Umbilical cord (tissue), 2 donors: ENCODE data around the gene RAI1. TPM values are rescaled to one million over a fixed set of nuclear protein-coding genes. Genes with fewer than 3 reads are reported as not detected.
"Not testable (repeated sequence)": the region's sequence is repeated elsewhere in the genome, so short reads cannot be mapped to it uniquely, and the experiment has no call there.

Experiments used
- DNase-seq: peaks from one replicate; pipeline ENCODE4 v3.0.0-alpha.2; 2015; ENCODE audit warnings: low spot score
- total RNA-seq: library from RNA; depleted of rRNA; stranded (reverse); fragments of >200 nt; gene quantifications from one replicate; pipeline ENCODE4 v1.2.3, GENCODE V29; 2014; ENCODE audit warnings: low replicate concordance; ENCODE audit not compliant: insufficient read depth

Gene RAI1
- total RNA-seq, 1 donor from 2014 or later: 6.3 TPM

DNA sequence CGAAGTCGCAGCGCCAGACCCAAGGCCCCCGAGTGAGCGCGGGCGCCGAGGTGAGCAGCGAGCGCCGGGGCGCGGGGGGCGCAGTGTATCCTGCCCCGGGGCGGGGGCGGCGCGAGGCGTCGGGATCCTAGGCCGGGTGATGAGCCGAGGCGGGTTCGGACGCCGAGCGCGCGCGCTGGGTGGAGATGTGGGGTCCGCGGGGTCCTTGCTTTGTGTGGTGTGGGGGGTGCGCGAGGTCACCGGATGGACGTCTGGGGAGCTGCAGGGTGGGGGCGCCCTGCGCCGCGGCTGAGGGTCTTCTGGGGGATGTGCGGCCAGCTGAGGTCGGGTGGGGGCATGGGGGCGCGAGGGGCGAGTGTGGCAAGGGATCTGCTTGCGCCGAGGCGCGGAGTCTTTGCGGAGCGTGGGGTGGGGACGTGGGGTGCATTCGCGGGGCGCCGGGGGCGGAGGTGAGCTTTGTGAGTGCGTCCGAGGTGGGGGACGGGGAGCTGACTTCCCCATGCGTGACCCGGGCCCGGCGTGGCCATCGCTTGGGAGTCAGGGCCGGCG is 560 bp downstream of the RAI1 start:
- peak; percentile 61 for DNase-seq

DNA sequence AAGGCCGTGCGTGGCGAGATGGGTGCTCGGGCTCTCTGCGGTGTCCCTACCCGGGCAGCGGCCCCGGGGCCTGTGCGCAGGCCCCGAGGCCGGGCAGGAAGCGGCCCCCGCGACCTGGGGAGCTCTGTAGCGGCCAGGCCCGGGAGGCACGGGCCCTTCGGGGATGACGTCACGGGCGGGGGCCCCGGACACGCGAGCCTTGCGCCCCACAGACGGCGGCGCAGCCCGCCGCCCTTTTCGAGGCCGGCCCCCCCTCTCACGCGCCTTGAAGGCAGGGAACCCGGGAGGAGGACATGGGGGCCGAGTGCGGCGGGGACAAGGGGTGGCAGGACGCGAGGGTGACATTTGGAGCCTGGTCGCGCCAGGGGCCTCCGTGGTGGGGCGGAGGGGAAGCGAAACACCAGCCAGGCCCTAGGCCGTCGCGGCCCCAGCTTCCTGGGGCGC is 1.1 kb downstream of the RAI1 start:
- DNase-seq: no peak

DNA sequence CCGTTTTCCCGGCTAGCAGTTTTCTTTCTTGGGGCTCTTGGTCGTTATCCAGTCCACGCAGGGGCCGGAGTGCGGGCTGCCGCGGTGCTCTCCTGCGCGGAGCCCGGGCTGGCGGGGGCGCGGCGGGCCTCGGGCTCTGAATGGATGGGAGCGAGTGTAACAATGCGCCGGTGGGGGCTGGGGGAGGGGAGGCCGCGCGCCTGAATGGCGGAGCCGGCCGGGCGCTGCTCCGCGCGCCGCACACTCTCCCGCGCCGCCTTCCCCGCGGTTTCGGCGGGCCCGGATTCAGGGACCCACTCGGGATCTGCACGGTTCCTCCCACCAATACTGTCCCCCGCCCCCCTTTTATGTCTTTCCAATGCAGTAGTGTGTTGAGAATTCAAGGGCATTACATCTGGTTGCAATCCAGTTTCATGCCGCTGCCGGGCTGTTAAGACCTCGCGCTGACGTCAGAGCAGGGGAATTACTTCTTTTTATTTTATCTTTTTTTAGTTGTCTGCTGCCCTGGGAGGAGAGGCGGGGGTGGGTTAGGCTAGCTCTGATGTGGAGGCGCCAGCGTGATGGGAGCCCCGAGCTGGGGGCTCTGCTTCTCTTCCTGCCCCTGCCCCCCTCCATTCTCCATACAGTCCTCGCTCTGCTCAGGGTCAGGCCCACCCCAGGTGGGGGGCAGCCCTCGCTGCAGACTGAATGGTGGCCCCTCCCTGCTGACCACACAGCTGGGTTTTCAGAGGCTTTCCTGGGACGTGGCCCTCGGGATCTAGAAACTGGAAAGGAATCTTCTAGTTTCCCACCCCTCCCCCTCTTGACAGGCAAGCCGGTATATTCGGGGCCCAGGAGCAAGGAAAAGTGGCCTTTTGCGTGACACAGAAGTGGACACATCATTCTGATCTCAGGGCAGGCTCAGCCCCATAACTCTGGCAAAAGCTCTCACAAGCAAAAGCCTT is 1.8 kb downstream of the RAI1 start:
- DNase-seq: peak; percentile 92

DNA sequence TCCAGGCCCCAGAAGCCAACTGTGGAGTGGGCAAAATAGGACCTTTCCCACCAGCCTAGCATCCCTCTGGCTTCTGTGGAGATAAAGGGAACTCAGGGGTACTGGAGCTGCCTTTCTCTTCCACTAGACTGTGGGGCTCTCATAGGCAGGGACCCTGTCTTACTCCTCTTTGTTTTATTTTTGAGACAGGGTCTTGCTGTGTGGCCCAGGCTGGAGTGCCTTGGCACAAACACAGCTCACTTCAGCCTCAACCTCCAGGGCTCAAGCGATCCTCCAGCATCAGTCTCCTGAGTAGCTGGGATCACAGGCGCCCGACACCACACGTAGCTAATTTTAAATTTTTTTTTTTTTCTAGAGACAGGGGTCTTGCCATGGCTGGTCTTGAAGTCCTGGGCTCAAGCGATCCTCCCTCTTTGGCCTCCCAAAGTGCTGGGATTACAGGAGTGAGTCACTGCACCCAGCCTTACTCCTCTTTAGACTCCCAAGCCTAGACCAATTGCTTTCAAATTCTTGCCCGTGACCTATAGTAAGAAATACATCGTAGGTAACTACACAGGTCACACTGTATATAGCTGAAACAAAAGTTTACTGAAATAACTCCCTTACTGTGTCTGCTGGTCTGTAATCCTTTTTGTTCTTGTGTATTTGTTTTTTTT is 2.6 kb downstream of the RAI1 start:
- no peak for DNase-seq

DNA sequence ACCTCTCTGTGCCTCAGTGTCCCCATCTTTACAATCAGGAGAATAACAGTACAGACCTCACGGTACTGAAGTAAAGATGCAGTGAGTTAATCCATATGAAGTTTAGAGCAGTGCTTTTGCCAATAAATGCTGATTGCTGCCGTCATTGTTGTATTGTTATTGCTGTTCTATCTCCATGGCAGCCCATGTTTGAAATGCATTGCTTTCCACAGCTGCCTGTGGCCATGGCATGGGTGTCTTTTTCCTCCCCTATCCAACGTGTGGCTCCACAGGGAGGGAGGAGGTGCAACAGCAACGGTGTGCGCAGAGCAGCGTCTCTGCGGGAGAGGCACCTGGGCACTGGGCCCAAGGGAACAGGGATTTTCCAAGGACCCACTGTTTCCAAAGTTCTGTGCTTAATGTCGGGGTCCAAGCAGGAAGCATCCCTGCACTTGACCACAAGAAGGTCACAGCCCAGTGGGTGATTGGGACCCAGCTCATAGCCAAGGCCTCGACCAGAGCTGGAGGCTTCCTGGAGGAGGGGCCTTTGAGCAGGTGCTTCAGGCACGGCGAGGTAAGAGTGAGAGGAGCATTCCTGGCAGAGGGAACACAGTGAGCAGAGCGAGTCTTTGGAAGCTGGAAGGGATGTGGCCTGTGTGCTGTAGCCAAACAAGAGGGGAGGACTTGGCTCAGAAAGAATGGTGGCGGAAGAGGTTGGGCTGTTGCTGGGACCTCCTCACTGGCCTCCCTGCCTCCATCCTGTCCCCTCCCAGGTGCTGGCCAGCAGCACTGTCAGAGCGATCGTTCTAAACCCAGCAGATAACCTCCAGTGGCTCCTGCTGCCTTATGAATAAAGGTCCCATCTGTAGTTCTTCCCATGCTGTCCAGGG is 3.9 kb downstream of the RAI1 start:
- DNase-seq: no peak

DNA sequence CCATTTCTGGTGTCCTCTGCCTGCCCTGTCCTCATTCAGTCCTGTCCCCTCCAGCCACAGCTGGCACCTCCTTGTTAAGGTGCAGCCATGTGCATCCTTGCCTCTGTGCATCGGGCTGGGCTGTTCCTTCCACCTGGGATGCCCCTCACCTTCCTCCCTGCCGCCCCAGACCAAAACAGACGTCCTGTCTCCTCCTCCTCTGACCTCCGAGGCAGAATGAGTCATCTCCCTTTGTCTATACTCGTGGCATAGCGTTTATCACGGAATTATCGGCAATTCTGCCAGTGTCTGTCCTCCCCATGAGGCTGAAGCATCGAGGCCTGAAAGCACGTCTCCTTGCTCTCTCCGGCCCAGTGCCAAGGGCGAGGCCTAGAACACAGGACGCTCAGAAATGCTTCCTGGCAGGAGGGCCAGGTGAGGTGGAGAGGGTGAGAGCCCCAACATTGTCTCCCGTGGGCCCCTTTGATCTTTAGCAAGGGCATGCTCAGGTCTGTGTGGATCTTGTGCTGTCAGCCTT is 4.6 kb downstream of the RAI1 start:
- DNase-seq: peak; percentile 68

DNA sequence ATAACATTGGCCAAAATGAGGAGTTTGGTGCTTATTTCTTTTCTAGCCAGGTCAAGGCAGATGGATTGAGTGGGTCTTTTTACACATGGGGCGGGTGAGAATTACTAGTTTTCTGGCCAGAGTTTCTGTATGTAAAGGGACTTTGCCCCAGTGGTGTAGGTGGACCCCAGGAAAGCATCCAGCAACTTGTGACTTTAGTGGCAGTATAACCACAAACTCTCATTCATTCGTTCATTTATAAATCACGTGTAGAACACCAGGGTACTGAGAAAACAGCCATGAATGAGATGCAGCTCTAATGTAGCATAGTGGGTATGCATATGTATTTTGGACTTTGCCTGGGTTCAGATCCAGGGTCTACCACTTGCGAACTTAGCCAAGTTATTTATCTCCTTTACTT is 8.1 kb downstream of the RAI1 start:
- no peak for DNase-seq

DNA sequence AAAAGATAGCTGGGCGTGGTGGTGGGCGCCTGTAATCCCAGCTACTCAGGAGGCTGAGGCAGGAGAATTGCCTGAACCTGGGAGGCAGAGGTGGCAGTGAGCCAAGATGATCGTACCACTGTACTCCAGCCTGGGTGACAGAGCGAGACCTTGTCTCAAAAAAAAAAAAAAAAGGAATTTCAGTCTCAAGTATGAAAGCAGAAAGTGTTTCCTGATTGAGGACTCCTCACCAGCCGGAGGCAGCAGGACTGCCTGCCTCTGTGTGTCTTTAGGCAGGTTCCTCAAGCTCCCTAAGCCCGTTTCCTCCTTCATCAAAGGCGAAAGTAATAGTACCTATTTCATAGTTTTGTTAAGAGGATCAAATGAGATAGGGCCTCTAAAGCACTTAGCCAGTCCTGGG is 9.0 kb downstream of the RAI1 start:
- not testable (repeated sequence) for DNase-seq

DNA sequence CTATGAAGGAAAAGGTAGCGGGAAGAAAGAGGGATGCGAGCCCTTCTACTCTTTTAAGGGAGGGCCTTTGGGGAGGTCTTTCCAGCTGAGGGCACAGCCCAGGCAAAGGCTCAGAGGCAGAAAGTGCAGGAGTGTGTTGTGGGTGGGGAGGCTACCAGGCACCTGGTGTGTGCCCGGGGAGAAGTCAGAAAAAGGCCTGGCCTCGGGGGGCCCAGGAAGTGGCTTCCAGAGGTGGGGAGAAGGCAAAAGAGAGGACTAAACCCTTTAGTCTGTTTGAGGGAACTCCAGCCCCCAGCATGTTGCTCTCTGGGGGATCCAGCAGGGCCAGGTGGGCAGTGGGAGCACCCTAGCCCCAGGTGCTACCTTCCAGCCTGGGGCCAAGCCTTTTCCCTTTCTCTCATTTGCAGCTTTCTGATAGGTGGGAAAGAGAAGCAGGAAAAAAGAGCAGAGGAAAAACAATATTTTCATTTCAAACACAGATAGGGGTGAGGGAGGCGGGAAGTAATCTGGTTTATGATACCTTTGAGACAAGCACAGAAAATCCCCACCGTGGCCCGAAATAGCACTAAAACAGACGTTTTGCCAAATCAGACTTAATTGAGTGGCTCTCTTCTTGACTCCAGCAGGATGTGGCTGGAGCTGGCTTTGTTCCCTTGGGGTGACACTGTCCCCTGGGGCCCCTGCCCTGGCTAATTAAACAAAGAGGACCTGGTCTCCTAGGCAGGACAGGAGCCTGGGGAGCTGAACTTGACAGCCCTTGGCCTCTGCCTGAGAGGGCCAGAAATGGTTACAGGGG is 10.4 kb downstream of the RAI1 start:
- peak; percentile 54 for DNase-seq

DNA sequence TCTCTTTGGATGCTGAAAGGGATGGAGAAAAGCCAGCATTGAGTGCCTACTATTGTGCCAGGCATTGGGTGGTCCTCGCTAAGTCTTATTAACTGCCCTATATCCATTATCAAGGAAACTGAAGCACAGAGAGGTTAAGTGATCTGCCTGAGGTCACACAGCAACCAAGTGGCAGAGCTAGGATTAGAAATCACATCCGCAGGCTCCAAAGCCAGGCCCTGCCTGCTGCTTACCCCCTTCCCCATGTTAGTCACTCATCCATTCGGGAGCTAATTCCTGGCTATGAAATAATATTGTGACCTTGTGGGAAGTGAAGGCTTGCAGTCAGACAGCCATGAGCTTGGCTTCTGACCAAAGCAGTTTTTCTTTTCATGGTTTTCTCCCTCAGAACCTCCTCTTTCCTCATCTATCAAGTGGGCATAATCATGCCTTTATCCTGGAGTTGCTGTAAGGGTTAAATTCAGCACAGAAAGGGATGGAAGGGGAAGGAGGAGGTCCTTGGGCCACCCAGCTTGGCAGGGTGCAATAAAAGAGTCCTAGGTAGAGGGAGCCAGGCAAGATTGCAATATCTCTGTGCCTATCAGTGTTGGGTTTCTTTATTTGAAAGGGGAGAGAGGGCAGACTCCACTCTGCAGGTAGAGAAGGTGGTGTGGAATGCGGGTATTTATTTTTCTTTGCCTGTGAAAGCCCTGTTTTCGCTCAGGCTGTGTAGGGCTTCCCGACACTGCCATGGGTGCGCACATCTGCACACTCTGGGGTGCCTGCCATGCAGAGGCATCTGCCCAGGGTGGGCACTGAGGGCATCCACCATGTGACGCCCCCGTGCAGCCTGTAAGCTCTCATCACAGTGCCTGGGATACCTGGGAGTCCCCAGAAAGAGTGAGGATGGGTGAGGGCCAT is 11.3 kb downstream of the RAI1 start:
- DNase-seq: no peak

DNA sequence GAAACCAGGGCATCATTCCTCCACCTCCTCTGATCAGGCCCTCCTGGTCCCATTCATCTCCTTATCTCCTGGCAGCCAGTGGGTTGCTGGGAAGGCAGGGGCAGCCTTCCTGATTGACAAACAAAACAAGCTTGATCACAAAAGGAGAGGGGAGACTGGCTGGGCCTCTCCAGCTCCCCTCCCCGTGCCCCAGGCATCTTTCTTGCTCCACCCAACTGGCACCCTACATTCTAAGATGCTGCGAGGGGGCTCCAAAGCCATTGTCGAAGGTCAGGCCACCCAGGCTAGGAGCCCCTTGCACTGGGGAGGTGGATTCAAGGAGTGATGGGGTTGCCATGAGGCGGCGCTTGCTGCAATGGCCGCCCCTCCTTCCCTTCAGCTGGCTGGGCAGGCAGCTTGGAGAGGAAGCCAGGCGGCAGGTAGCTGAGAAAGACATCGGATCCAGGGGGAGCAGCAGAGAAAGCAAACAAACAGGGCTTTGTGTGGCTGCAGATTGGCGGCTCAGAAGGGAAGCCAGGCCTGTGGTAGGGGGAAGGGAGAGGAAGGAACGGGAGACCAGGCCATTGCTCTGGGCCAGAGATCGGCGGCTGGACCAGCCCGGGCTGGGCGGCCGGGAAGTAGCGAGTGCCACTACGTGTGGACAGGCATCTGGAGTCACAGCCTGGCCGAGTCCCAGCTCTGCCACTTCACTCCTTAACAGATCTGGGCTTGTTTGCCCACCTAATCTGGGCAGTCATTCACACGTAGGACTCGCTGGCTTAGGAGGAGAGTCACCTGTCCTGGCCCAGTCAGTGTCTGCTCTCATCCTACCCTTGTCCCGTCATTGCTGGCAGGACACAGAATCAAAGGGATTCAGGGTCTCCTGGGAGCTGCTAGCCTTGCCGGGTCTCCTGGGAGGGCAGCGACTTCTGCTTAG is 12.3 kb downstream of the RAI1 start:
- DNase-seq: peak; percentile 44

DNA sequence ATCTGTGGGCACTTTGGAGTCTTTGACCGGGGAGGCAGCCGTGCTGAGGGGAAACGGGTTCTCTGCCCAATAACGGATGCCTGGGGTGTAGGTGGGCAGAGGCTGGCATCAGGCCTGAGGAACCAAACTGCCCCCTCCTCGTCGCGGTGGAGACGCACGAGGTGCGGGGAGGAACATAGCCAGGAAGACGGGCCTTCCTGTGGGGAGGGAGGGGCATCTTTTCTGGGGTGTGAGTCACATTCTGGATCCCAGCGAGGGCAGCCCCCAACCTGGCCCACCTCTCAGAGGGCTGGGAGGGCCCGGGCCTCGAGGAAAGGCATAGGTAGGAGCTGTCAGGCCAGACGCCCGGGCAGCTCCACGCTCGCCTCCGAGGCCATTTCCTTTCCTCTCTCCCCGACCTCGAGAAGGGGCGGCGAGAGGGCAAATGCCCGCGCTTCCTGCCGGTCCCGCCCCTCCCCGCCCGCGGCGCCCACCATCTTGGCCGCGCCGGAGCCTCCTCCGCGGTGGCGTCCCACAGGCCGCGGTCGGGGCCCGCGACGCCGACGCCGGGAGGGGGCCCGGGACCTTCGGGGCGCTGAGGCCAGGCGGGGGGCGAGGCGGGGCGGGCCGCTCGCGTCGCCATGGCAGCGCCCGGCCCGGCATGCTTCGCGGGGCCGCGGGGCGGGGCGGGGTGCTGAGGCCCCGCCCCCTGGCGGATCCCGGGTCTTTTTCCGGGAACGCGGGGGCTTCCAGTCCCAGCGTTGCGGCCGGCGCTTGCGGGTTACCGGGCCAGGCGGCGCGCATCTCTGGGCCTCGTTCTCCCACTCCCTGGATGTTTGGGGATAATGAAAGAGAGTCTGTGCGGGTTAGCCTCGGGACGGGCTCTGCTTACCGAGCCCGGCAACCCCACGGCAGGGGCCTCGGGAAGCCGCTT is 13.2 kb downstream of the RAI1 start:
- DNase-seq: peak; percentile 78

DNA sequence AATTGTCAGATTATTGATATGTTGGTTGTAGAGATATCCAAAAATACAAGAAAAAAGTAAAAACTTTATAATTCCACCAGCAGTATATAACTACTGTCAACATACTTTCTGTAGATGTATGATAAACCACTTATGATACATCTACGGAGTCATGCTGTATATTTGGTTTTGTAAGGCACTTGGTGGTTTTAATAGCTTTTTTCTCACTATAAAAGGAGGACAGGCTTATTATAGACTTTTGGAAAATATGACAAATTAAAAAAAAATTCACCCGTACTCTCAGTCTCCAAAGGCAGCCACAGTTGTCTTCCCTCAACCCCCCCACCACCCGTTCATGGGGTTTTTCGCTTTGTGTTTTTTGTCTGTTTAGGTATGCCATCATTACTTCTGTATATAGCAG is 14.8 kb downstream of the RAI1 start:
- DNase-seq: no peak

DNA sequence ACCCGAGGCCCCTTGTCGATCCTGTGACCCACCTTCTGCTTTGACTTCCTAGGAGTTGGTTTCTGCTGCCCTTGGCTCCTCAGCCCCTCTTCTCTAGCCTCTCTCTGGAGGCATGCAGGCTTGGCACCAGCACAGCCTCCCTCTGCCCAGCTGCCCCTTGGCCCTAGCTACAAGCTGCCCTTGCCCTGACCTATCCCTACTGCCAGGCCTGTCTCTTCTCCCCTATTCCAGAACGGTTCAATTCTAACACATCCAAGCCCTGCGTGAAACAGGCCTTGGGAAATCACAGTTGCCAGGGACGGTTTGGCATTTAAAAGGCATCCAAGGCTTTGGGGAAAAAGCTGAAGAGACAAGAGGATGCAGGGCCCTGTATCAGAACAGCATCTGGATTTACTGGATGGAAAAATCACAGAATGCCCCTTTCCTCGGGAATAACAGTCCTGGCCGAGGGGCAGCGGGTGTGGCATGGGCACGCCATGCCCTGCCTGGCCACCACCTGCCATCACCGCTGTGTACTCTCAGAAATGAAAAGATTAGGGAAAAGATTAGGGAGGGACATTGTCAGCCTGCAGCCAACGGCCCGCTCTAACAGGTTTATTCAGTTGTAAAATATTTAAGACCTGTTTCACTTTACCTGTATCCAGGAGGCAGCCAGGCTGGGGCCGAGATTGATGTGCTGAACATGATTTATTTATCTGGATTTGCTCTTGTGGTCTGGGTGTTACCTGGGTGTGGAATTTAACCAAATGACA is 15.8 kb downstream of the RAI1 start:
- DNase-seq: no peak

DNA sequence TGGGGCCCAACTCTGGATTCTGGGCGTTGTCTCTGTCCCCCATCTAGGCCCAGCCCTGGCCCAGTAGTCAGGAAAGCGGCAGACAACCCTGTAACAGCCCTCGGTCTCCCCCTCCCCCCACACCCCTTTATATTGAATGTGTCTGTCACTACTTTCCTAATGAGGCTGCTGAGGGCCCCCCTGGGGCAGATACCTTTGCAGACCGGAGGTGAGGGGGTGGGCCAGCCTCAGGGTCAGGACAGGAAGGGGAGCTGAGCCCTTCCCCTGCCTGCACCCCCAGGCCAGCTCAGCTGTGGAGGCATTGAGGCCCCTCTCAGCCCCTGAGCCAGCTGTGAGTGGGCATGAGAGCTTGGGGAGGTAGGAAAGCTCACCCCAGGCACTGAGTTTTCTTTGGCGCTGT is 17.1 kb downstream of the RAI1 start:
- DNase-seq: no peak

DNA sequence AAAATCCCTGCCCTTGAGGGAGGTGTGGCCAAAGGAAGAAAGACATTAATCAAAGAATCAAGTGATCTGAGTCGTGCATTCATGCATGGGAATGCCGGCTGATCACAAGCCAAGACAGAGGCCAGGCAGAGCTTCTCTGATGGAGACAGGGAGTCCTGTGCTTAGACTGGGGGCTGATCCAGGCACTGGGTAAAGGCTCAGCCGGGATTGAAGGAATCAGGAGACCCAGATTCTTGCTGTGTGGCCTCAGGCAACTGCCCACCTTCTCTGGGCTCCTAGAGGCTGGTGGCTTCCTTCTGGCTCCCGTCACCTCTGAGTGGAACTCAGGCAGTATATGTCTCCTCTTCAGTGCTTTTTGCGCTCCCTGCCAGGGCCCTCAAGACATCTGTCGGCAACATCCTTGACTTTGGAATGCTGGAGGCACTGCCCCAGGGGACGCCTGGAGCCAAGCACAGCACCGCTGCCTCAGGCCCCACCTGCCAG is 17.7 kb downstream of the RAI1 start:
- DNase-seq: peak; percentile 80
